Stimulated activated CD4-positive, alpha-beta T cell treated with anti-CD3 and anti-CD28 coated beads, Interleukin-4, amount 100 ng/mL, for 1 hour (primary cell): Measurements from ENCODE around the gene JAKMIP1.
"Not testable (repeated sequence)": the region's sequence is repeated elsewhere in the genome, so short reads cannot be mapped to it uniquely, and the experiment has no call there.

Experiments
- DNase-seq: peaks from one replicate; pipeline ENCODE4 v3.0.0-alpha.2; 2020

JAKMIP1 gene

GRCh38 chr4:6228158-6229067, 28.1 kb upstream of the JAKMIP1 start:
- no peak for DNase-seq

- DNase-seq = no peak
These were observed 27.2 kb upstream of the JAKMIP1 start for GRCh38 chr4:6227412-6228157.

- no peak for DNase-seq
These were observed 26.2 kb upstream of the JAKMIP1 start for GRCh38 chr4:6226506-6226905.

GRCh38 chr4:6225469-6225868, 25.1 kb upstream of the JAKMIP1 start:
- no peak for DNase-seq

- no peak for DNase-seq
These were observed 24.4 kb upstream of the JAKMIP1 start for GRCh38 chr4:6224735-6225134.

- DNase-seq = no peak
These were observed 22.5 kb upstream of the JAKMIP1 start for GRCh38 chr4:6222761-6223292.

- peak; percentile 8 for DNase-seq
These were observed 21.8 kb upstream of the JAKMIP1 start for GRCh38 chr4:6221851-6222760.

GRCh38 chr4:6221301-6221850, 21.0 kb upstream of the JAKMIP1 start:
- no peak for DNase-seq

GRCh38 chr4:6217716-6218381, 17.5 kb upstream of the JAKMIP1 start:
- DNase-seq = no peak

- DNase-seq = no peak
These were observed 16.2 kb upstream of the JAKMIP1 start for GRCh38 chr4:6216588-6216987.

- no peak for DNase-seq
These were observed 9.6 kb upstream of the JAKMIP1 start for GRCh38 chr4:6209921-6210320.

GRCh38 chr4:6209291-6209690, 8.9 kb upstream of the JAKMIP1 start:
- DNase-seq = not testable (repeated sequence)

GRCh38 chr4:6208416-6208815, 8.1 kb upstream of the JAKMIP1 start:
- no peak for DNase-seq

- no peak for DNase-seq
These were observed 7.3 kb upstream of the JAKMIP1 start for GRCh38 chr4:6207602-6208001.

GRCh38 chr4:6206771-6207290, 6.5 kb upstream of the JAKMIP1 start:
- DNase-seq = no peak

GRCh38 chr4:6205973-6206372, 5.6 kb upstream of the JAKMIP1 start:
- no peak for DNase-seq

- no peak for DNase-seq
These were observed 5.2 kb upstream of the JAKMIP1 start for GRCh38 chr4:6205567-6205931.

- no peak for DNase-seq
These were observed 4.7 kb upstream of the JAKMIP1 start for GRCh38 chr4:6204871-6205566.

- DNase-seq = no peak
These were observed 3.7 kb upstream of the JAKMIP1 start for GRCh38 chr4:6204098-6204497.

GRCh38 chr4:6201580-6202091, 1.3 kb upstream of the JAKMIP1 start:
- DNase-seq = no peak

- no peak for DNase-seq
These were observed 593 bp upstream of the JAKMIP1 start for GRCh38 chr4:6200922-6201362.
